Nephron (organoid): ENCODE results near the gene LOXHD1.

Source experiments
- H3K27ac Mint-ChIP-seq, 3 experiments: 2 replicates each; pipeline ENCODE4 v1.8.0; 2020; ENCODE audit warnings: mixed read lengths in 3 of 3, mild to moderate bottlenecking in 2 of 3, moderate library complexity in 1 of 3
- H3K27me3 Mint-ChIP-seq: 2 replicates; pipeline ENCODE4 v1.8.0; 2021; ENCODE audit warnings: low read depth, mild to moderate bottlenecking, moderate library complexity, mixed read lengths
- H3K36me3 Mint-ChIP-seq: 2 replicates; pipeline ENCODE4 v1.8.0; 2020; ENCODE audit warnings: low read depth, mixed read lengths
- H3K4me1 Mint-ChIP-seq: 2 replicates; pipeline ENCODE4 v1.8.0; 2020; ENCODE audit warnings: mixed read lengths
- H3K4me3 Mint-ChIP-seq, 3 experiments: 2 replicates each; pipeline ENCODE4 v1.8.0; 2020; ENCODE audit warnings: mild to moderate bottlenecking in 3 of 3, mixed read lengths in 3 of 3, moderate library complexity in 2 of 3
- H3K9me3 Mint-ChIP-seq: 2 replicates; pipeline ENCODE4 v1.8.0; 2020; ENCODE audit warnings: mixed read lengths
- CTCF ChIP-seq, 3 experiments: fragments of 200-600 bp; sonication (generic); IDR thresholded peaks; one replicate each; pipeline ENCODE4 v1.5.0; 2021; ENCODE audit warnings: antibody characterized with exemption in 3 of 3; ENCODE audit not compliant: unreplicated experiment in 3 of 3

LOXHD1 gene

GRCh38 chr18:46577546-46577945 is 79.5 kb downstream of the LOXHD1 start:
- Mint-ChIP-seq H3K27ac (no peak overlapping the region), H3K4me3 (no peak overlapping the region), H3K4me1 (no peaks in the 10 kb centered on the region), H3K36me3 (no peaks in the 10 kb centered on the region), H3K9me3 (peaks cover 22% of the 10 kb centered on the region), H3K27me3 (peaks cover 20% of the 10 kb centered on the region)
- no peak for TF ChIP-seq CTCF (IDR thresholded peaks at IDR 0.05; ENCODE audit: unreplicated experiment in 3 of 3)

GRCh38 chr18:46575851-46576250 is 81.2 kb downstream of the LOXHD1 start:
- no peak overlapping the region for H3K27ac Mint-ChIP-seq

GRCh38 chr18:46574743-46575115 is 82.3 kb downstream of the LOXHD1 start:
- no peak overlapping the region for H3K27ac Mint-ChIP-seq
- H3K9me3 Mint-ChIP-seq: peaks cover 2% of the 10 kb centered on the region
- H3K4me1 Mint-ChIP-seq: no peaks in the 10 kb centered on the region
- peaks cover 19% of the 10 kb centered on the region for H3K27me3 Mint-ChIP-seq
- H3K4me3 Mint-ChIP-seq: no peak overlapping the region
- TF ChIP-seq CTCF (IDR thresholded peaks at IDR 0.05; ENCODE audit: unreplicated experiment in 3 of 3): no peak
- no peaks in the 10 kb centered on the region for H3K36me3 Mint-ChIP-seq

More at GRCh38 chr18:46575851-46576250, 81.2 kb downstream of the LOXHD1 start:
- H3K4me1 Mint-ChIP-seq: no peaks in the 10 kb centered on the region
- no peak for TF ChIP-seq CTCF (IDR thresholded peaks at IDR 0.05; ENCODE audit: unreplicated experiment in 3 of 3)
- no peak overlapping the region for H3K4me3 Mint-ChIP-seq
- no peaks in the 10 kb centered on the region for H3K36me3 Mint-ChIP-seq
- H3K9me3 Mint-ChIP-seq: peaks cover 10% of the 10 kb centered on the region
- H3K27me3 Mint-ChIP-seq: peaks cover 26% of the 10 kb centered on the region

- Mint-ChIP-seq H3K4me3 (no peak overlapping the region), H3K27ac (no peak overlapping the region), H3K27me3 (peaks cover 20% of the 10 kb centered on the region), H3K36me3 (no peaks in the 10 kb centered on the region), H3K9me3 (peaks cover 2% of the 10 kb centered on the region), H3K4me1 (no peaks in the 10 kb centered on the region)
- no peak for TF ChIP-seq CTCF (IDR thresholded peaks at IDR 0.05; ENCODE audit: unreplicated experiment in 3 of 3)
These were observed 82.8 kb downstream of the LOXHD1 start for GRCh38 chr18:46574000-46574742.

GRCh38 chr18:46573156-46573555 is 83.9 kb downstream of the LOXHD1 start:
- H3K27ac Mint-ChIP-seq: no peak overlapping the region
- peaks cover 26% of the 10 kb centered on the region for H3K27me3 Mint-ChIP-seq
- no peaks in the 10 kb centered on the region for H3K36me3 Mint-ChIP-seq
- H3K4me3 Mint-ChIP-seq: no peak overlapping the region
- no peak for TF ChIP-seq CTCF (IDR thresholded peaks at IDR 0.05; ENCODE audit: unreplicated experiment in 3 of 3)
- H3K4me1 Mint-ChIP-seq: no peaks in the 10 kb centered on the region
- peaks cover 2% of the 10 kb centered on the region for H3K9me3 Mint-ChIP-seq

- no peak for TF ChIP-seq CTCF (IDR thresholded peaks at IDR 0.05; ENCODE audit: unreplicated experiment in 3 of 3)
- Mint-ChIP-seq H3K4me3 (no peak overlapping the region), H3K4me1 (no peaks in the 10 kb centered on the region), H3K36me3 (no peaks in the 10 kb centered on the region), H3K27me3 (peaks cover 36% of the 10 kb centered on the region), H3K9me3 (no peaks in the 10 kb centered on the region), H3K27ac (no peak overlapping the region)
These were observed 85.3 kb downstream of the LOXHD1 start for GRCh38 chr18:46571756-46572155.
